KOPT-K1 (cell line): ENCODE measurements around the gene NFYB.
"Not testable (repeated sequence)": the region's sequence is repeated elsewhere in the genome, so short reads cannot be mapped to it uniquely, and the experiment has no call there.

Source experiments
- H3K27ac ChIP-seq: fragments of 200-600 bp; sonication (generic); 2 replicates; pipeline ENCODE4 v1.5.1; 2016; ENCODE audit warnings: antibody characterized with exemption, mild to moderate bottlenecking, low read depth, low read length; ENCODE audit not compliant: poor library complexity, severe bottlenecking
- H3K36me3 ChIP-seq: fragments of 200-600 bp; sonication (generic); 2 replicates; pipeline ENCODE4 v1.5.1; 2017; ENCODE audit warnings: antibody characterized with exemption, mild to moderate bottlenecking, low read length, moderate library complexity; ENCODE audit not compliant: insufficient read depth
- H3K9me3 ChIP-seq: fragments of 200-600 bp; sonication (generic); 2 replicates; pipeline ENCODE4 v1.5.1; 2017; ENCODE audit warnings: antibody characterized with exemption, low read length, mild to moderate bottlenecking; ENCODE audit not compliant: insufficient read depth, poor library complexity, severe bottlenecking

Gene NFYB

DNA sequence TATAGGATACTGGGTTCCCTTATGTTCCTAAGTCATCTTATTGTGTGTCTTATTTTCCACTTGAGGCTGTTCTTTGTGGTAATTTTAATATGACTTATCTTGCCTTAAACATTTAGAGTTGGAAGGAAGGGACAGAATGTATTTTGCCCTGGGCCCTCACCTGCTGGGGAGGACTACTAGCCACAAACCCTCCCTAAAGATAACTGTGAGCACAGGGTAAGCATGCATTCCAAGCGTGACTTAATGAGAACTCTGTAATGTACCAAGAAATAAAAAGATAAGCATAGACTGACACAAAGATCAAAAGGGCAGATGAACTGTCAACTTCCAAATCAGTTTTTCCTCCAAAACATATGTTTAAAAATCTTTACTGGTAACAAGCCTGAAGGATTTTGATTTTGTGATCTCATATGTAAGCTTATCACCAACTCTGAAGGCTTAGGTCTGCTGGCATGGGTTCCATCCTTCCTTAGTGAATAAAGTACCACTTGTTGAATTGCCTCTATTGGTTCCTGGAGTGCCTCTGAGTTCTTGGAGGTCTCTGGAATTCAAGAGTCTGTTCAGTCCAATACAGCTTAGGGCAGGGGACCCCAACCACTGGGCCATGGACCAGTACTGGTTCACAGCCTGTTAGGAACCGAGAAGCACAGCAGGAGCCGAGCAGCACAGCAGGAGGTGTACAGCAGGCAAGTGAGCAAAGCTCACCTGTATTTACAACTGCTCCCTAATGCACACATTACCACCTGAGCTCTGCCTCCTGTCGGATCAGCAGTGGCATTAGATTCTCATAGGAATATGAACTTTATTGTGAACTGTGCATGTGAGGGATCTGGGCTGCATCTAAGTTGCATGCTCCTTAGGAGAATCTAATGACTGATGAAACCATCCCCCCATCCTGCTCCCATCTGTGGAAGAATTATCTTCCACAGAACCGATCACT lies 29.8 kb upstream of the NFYB start:
- Histone ChIP-seq H3K9me3 (no peaks in the 10 kb centered on the region), H3K27ac (no peak overlapping the region), H3K36me3 (no peaks in the 10 kb centered on the region)

DNA sequence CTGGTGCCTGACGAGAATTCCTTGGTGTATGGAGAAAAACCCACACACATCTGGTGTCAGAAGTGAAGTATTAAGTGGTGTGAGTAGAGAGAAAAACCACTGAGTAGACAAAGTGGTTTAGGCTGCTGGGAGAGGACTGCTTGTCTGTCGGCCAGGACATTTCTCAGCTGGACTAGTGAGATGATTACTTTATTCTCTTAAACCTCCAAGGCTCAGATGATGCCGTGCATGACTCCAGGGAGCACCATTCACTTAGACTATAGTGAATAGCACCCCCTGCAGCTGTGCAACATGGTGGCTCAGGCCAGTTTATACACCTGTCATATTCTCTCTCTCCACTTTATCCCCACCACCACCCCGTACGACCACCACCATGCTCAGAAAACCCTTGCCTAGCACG lies 28.5 kb upstream of the NFYB start:
- Histone ChIP-seq H3K36me3 (no peaks in the 10 kb centered on the region), H3K9me3 (no peaks in the 10 kb centered on the region)

DNA sequence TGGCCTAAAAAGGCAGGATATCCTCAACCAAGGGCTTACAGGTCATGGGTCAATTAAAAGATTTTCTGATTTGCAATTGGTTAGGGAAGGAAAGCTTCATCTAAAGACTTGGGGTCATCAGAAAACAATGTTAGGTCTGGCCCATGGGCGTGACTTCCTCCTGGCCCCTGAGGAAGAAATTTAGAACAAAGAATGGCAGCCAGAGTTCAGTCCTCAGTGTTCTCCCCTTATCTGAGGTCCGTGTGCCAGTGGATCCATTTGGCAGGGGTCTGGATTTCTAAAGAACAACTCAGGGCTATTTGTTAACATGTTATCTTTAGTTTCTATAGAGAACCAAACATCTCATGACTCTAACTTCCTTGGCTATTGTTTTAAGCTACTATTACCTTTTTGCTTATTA lies 27.8 kb upstream of the NFYB start:
- H3K27ac ChIP-seq = no peak overlapping the region
- H3K9me3 ChIP-seq = no peaks in the 10 kb centered on the region
- H3K36me3 ChIP-seq = no peaks in the 10 kb centered on the region

More for the DNA sequence above, 28.5 kb upstream of the NFYB start:
- H3K27ac ChIP-seq = no peak overlapping the region

DNA sequence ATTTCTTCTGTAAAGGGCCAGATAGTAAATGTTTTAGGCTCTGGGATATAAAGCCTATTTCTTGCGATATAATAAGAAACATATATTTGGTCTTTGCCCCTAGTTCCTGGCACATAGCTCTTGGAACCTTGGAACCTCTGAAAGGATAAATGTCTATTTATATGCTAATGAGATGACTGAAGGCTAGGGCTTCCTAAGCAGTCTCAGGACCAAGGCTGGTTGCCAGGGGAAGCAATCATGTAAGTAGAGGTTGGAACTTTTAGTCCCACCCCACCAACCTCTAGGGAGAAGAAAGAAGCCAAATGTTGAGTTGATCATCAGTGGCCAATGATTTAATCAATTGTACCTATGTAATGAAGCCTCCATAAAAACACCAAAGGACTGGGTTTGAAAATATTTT lies 26.6 kb upstream of the NFYB start:
- no peaks in the 10 kb centered on the region for H3K36me3 ChIP-seq
- H3K9me3 ChIP-seq = no peaks in the 10 kb centered on the region
- H3K27ac ChIP-seq = no peak overlapping the region

DNA sequence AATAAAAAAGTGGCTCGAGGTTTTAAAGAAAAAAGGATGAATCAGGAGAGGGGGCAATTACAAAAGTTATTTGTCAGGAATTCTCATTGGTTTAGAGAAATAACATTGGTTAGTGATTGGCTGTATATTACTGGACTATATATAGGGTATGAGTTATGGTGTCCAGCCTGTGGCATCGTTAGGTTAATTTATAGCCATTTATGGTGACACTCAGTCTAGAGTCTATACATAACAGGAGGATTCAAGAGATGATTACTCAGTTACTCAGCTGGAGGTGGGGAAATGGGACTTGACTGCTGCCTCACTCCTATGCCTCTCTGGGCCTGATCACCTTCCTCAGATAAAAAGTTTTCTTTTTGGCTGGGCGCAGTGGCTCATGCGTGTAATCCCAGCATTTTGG lies 25.6 kb upstream of the NFYB start:
- Histone ChIP-seq H3K27ac (no peak overlapping the region), H3K36me3 (no peaks in the 10 kb centered on the region), H3K9me3 (no peaks in the 10 kb centered on the region)

DNA sequence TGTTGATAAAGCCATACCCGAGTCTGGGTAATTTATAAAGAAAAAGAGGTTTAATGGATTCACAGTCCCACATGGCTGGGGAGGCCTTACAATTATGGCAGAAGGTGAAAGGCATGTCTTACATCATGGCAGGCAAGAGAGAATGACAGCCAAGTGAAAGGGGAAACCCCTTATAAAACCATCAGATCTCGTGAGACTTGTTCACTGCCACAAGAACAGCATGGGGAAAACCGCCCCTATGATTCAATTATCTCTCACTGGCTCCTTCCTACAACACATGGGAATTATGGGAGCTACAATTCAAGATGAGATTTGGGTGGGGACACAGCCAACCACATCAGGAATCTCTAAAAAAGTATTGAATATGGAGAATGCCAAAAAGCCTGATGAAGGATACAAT lies 25.0 kb upstream of the NFYB start:
- H3K27ac ChIP-seq, H3K9me3 ChIP-seq, H3K36me3 ChIP-seq: not testable (repeated sequence)

DNA sequence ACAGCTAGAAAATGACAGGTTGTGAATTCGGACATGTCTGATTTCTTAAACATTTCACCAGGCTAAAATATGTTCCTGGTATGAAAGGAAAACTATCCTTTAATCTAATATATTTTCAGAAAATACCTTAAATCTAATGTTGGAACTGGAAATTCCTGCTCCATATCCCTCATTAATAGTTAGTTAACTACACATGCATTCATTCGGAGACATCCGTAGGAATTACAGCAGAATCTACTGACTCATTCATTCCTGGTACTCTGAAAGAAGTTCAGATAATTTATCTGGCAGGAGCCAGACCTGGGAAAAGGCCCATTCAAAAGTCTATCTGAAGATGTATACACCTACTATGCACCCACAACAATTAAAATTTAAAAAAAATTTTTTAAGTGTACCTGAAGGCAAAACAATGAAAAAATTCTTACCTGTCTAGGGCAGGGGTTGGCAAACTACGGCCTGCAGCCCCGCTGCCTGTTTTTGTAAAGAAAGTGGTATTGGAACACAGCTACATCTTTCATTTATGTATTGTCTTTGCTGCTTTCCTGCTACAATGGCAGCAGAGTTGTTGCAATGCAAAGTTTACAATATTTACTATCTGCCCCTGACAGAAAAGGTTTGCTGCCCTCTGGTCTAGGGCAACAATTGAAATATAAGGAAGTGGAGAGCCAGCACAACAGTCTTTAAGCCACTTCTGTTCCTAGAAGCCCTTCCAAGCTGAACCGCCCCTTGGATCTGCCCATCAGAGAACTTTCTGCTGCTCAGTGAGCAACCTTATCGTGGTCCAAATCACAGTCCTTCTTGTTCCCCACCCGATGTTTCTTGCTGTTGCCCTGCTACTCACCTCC lies 17.9 kb upstream of the NFYB start:
- H3K36me3 ChIP-seq = no peaks in the 10 kb centered on the region

DNA sequence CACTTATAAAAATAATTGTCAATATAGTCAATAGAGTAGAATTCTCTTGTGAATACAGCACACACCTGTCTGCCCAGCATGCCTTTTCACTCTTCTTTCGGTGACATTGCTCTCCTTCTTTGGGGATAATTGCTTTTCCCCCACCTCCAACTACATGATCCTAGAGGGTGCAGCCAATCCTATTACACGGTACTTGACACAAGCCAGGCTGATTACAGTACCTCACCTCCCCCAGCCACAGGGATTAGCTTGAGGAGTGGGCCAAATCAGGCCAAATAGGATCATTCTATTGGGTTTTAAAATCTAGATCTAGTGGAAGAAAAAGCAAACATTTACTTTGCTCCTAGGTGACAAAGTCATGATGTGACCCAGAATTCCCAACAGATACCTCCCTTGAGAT lies 16.8 kb upstream of the NFYB start:
- Histone ChIP-seq H3K9me3 (no peaks in the 10 kb centered on the region), H3K36me3 (no peaks in the 10 kb centered on the region), H3K27ac (no peak overlapping the region)

More for the DNA sequence above, 17.9 kb upstream of the NFYB start:
- H3K9me3 ChIP-seq = no peaks in the 10 kb centered on the region
- H3K27ac ChIP-seq = no peak overlapping the region

DNA sequence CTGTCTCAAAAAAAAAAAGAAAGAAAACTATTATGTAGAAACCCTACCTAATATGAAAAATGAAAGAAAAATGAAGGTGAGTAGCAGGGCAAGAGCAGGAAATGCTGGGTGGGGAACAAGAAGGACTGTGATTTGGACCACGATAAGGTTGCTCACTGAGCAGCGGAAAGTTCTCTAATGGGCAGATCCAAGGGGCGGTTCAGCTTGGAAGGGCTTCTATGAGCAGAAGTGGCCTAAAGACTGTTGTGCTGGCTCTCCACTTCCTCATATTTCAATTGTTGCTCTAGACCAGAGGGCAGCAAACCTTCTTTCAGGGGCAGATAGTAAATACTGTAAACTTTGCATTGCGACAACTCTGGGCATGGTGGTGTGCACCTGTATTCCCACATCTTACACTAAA lies 16.3 kb upstream of the NFYB start:
- Histone ChIP-seq H3K9me3 (no peaks in the 10 kb centered on the region), H3K27ac (no peak overlapping the region), H3K36me3 (no peaks in the 10 kb centered on the region)

DNA sequence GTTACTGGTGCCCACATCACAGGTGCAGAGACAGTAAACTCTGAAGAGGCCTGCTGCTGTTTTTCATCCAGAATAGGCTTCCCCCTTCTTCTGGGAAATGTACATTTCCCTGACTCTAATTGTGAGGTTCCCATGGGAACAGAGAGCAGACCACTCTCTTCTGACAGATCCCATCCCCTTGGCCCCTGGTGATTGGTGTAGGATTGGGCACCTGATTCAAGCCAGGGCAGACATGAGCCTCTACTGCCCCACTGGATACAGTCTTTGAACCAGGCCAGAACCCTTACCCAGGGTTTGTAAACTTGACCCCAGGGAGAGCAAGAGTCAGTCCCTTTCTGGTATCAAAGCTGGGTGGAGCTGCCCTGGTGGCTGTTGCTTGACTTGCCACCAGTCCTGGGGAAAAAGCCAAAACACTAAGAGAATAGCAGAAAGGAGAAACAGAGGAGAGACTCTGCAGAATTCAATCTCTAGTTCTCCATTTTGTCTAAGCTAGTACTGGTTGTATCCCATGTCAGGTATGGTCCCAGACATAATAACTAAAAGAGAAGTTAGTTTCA lies 14.8 kb upstream of the NFYB start:
- Histone ChIP-seq H3K36me3 (no peaks in the 10 kb centered on the region), H3K27ac (no peak overlapping the region), H3K9me3 (no peaks in the 10 kb centered on the region)

DNA sequence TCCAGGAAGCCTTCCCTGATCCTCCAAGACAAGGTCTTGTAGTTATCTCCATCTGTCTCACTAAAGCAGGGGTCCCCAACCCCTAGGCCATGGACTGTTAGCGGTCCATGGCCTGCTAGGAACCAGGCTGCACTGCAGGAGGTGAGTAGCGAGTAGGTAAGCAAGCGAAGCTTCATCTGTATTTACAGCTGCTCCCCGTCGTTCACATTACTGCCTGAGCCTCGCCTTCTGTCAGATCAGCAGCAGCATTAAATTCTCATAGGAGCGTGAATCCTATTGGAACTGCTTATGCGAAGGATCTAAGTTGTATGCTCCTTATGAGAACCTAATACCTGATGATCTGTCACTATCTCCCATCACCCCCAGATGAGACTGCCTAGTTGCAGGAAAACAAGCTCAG lies 12.4 kb upstream of the NFYB start:
- H3K27ac ChIP-seq = no peak overlapping the region
- H3K36me3 ChIP-seq = no peaks in the 10 kb centered on the region
- no peaks in the 10 kb centered on the region for H3K9me3 ChIP-seq

DNA sequence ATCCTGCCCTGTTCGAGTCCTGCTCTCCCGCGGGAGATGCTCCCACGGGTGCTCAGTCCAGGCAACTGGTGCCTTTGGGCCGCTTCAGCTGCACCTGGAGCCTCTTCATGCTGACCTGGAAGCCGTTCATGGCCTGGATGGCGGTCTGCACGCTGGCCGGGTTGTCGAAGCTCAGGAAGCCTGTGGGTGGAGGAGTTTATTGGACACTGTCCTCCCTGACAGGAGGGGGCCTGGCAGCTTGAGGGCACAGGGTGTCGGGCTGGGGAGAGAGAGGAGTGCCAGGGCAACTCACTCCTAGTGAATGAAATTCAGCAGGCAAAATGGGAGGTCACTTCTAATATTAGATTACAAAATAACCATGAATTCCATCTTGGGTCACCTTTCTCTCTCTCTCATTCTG lies 9.3 kb upstream of the NFYB start:
- Histone ChIP-seq H3K36me3 (no peaks in the 10 kb centered on the region), H3K9me3 (peaks cover 4% of the 10 kb centered on the region), H3K27ac (no peak overlapping the region)

DNA sequence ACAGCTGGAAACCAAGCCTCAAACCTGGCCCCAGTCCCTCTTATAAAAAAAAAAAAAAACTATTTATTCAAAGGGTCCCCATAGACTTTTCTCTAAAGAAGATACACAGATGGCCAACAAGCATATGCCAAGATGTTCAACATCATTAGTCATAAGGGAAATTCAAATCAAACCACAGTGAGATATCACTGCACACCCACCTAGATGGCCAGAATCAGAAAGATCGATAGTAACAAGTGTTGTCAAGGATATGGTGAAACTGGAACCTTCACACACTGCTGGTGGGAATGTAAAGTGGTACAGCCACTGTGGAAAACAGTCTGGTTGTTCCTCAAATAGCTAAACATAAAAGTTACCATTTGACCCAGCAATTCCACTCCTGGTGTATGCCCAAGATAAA lies 5.9 kb upstream of the NFYB start:
- no peak overlapping the region for H3K27ac ChIP-seq
- H3K36me3 ChIP-seq = no peaks in the 10 kb centered on the region

DNA sequence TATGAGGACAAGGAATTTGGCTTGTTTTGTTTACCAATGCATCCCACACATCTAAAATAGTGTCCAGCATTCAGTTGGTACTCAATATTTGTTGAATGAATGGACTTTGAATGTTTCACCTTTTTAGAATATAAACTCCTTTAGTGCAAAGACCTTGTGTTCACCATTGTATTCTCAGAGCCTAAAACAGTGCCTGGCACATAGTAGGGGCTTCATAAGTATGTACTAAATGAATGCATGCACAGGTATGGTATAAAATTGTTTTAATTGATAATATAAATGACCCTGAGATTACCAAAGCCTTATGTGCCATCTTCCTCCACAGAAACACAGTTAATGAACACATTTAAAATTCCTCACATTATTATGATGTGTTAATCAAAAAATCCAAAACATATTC lies 5.0 kb upstream of the NFYB start:
- H3K36me3 ChIP-seq = no peaks in the 10 kb centered on the region
- H3K27ac ChIP-seq = no peak overlapping the region

More for the DNA sequence above, 5.9 kb upstream of the NFYB start:
- H3K9me3 ChIP-seq = peaks cover 4% of the 10 kb centered on the region

DNA sequence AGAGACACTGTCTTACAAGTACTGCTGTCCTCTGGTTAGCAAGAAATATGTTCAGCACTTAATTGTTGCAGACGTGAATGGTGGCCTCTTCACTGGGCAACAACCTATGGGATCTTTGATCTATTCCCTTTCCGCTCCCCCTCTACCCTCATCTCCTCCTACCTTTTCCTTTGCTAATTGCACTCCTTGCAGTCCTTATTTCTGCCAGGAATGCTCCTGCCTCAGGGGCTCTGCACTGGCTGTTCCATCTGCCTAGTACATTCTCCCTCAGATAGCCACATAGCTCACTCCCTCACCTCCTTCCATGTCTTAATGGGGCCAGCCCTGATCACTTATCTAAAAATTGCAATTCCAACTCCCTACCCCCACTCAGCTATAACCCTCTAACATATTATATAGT lies 4.5 kb upstream of the NFYB start:
- peaks cover 4% of the 10 kb centered on the region for H3K9me3 ChIP-seq
- H3K27ac ChIP-seq = no peak overlapping the region
- no peaks in the 10 kb centered on the region for H3K36me3 ChIP-seq

More for the DNA sequence above, 5.0 kb upstream of the NFYB start:
- peaks cover 4% of the 10 kb centered on the region for H3K9me3 ChIP-seq
